Heart left ventricle (tissue), 16 donors: ENCODE data around the gene FXYD2. TPM values are rescaled to one million over a fixed set of nuclear protein-coding genes. Genes with fewer than 3 reads are reported as not detected.

Experiments used
- ATAC-seq, 4 donors: fragments of 200-7000 bp; cut with Tn5 transposase; one replicate each; pipeline ENCODE4 v1.9.1; 2020 to 2022; ENCODE audit warnings: moderate library complexity in 4 of 4, mild to moderate bottlenecking in 3 of 4, moderate number of reproducible peaks in 1 of 4
- DNase-seq, 5 donors: peaks; one replicate each; pipeline ENCODE4 v3.0.0-alpha.2; 2020
- H3K27ac ChIP-seq, 12 donors: fragments of 200-600 bp; sonication (generic) in 4 of 12; one replicate each; pipeline versions ENCODE4 v1.5.0 to v1.8.0; 2016 to 2022; ENCODE audit warnings: mild to moderate bottlenecking in 2 of 12
- H3K27me3 ChIP-seq, 9 donors: fragments of 200-600 bp; sonication (generic) in 2 of 9; one replicate each; pipeline versions ENCODE4 v1.5.1 to v1.8.0; 2016 to 2022; ENCODE audit warnings: mild to moderate bottlenecking in 3 of 9
- H3K36me3 ChIP-seq, 9 donors: fragments of 200-600 bp; sonication (generic) in 2 of 9; one replicate each; pipeline versions ENCODE4 v1.5.0 to v1.8.0; 2018 to 2022; ENCODE audit warnings: mild to moderate bottlenecking in 2 of 9
- H3K4me1 ChIP-seq, 12 donors: fragments of 200-600 bp; sonication (generic) in 4 of 12; one replicate each; pipeline versions ENCODE4 v1.5.0 to v1.8.0; 2016 to 2022; ENCODE audit warnings: mild to moderate bottlenecking in 3 of 12
- H3K4me3 ChIP-seq, 12 donors: fragments of 200-600 bp; sonication (generic) in 4 of 12; one replicate each; pipeline versions ENCODE4 v1.5.0 to v1.8.0; 2017 to 2022; ENCODE audit warnings: mild to moderate bottlenecking in 9 of 12, moderate library complexity in 4 of 12
- H3K9me3 ChIP-seq, 12 donors: fragments of 200-600 bp; sonication (generic) in 4 of 12; one replicate each; pipeline versions ENCODE4 v1.5.0 to v1.8.0; 2016 to 2022; ENCODE audit warnings: mild to moderate bottlenecking in 1 of 12
- POLR2A ChIP-seq, 2 donors: fragments of 450-650 bp; IDR thresholded peaks; one replicate each; pipeline ENCODE4 v1.6.1; 2017; ENCODE audit warnings: antibody characterized with exemption in 2 of 2, mild to moderate bottlenecking in 2 of 2, moderate library complexity in 2 of 2
- WGBS, 4 donors: extraction: QIAGEN DNeasy Blood & Tissue Kit in 2 of 4; methylation state at CpG; one replicate each; pipeline versions ENCODE4 v1.1.5 to v1.1.7; 2013 to 2018; 5-methylcytosine and 5-hydroxymethylcytosine counted together
- intact Hi-C, 10 donors: fragments of 100-400 bp; cut with DNase I; formaldehyde crosslinking; loops; one replicate each; pipeline versions ENCODE4 v1.11.1 to v1.14.2; 2022
- polyA plus RNA-seq, 2 donors: library from polyadenylated mRNA; stranded (reverse); fragments of 200-250 nt; gene quantifications; one replicate each; pipeline ENCODE4 v1.2.3, GENCODE V29; 2013
- total RNA-seq, 9 donors: library from RNA; depleted of rRNA in 2 of 9; stranded (reverse); fragments of >200 nt in 2 of 9; fragmentation: NEBNext Ultra II Directional in 3 of 9; extraction: Animal tissue kit (Norgen Biotek cat#: 25700) in 3 of 9; gene quantifications; one replicate each; pipeline versions ENCODE4 v1.1.0 to v1.2.4, GENCODE V29; 2016 to 2023
- TF ChIP-seq, protein P1 (sequence below), 12 donors: fragments of 200-600 bp; sonication (generic) in 4 of 12; IDR thresholded peaks; one replicate each; pipeline versions ENCODE4 v1.5.0 to v1.8.0; 2018 to 2022; ENCODE audit warnings: antibody characterized with exemption in 12 of 12, mild to moderate bottlenecking in 5 of 12
- donor health status: ischemic (EF 13 %, LVEDD 7.1; RV severe dilation, severe dysfunction).
- donor health status: healthy with polysubstance abuse.
- donor health status: DM: no; HTN: yes; CAD: no.
- donor health status: DM: no; HTN: no; CAD: no.
- donor health status: ischemic (EF 25% LVEDD 6.9; RV normal size, moderate dysfunction).
- donor health status: ischemic (EF 25% LVEDD 5.7; RV mildly dilated, moderate dysfunction).
- donor health status: healthy.
- donor health status: DM: yes; HTN: yes; CAD: no.
- donor health status: ischemic (EF 35%, LVEDD 5.7; RV mildly dilated, moderate dysfunction).
- donor health status: nonischemic (EF 11% LVEDD 7.7; RV severe dilation, severe dysfunction).
- donor health status: DM: yes; HTN: yes; CAD: no.
- donor health status: PGD.
- donor health status: ischemic (EF 29% LVEDD 5.4; RV normal size, mild dysfunction).
- donor health status: nonischemic (EF 23%, LVEDD 6.1; RV moderate dilation, normal function).

FXYD2 gene
- total and polyA plus RNA-seq, 11 donors = 0.48 to 2.7 (median 1.8) TPM; not detected in 1

DNA sequence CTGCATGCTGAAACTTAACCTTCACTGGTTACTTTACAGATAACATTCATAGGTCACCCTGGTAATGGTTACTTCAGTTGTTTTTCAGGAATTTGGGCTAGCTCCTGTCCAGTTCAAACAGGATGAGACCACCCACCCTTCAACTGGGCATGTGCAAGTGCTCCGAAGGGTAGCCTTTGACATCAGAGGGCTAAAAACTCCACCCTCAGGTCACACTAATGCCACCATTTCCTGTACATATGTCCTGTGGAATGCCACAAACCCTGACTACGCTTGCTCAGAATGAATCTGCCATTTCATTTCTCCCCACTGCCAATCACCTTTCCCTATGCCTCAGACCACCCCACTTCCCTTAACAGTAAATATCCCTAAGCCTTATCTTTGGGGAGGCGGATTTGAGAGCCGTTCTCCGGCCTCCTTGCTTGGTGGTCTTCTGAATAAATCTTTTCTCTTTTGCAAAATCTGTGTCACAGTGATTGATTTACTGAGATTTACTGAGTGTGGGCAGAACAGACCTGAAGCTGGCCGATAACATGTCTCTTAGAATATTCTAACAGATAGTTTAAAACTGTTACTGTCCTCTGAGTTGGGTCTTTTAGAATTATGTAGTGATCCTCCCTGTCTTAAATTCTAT lies 25.4 kb upstream of the FXYD2 start:
- Histone ChIP-seq H3K27me3 (no peaks in the 10 kb centered on the region), H3K27ac (peak overlapping the region in 1 of 12 donors; percentile 73), H3K9me3 (peaks cover 0 to 25% (median 11%) of the 10 kb centered on the region in 12 donors), H3K36me3 (peaks cover 0 to 3% (median 0%) of the 10 kb centered on the region in 9 donors), H3K4me1 (peaks cover 0 to 28% (median 13%) of the 10 kb centered on the region in 12 donors), H3K4me3 (no peak overlapping the region)
- TF ChIP-seq, protein P1, sequence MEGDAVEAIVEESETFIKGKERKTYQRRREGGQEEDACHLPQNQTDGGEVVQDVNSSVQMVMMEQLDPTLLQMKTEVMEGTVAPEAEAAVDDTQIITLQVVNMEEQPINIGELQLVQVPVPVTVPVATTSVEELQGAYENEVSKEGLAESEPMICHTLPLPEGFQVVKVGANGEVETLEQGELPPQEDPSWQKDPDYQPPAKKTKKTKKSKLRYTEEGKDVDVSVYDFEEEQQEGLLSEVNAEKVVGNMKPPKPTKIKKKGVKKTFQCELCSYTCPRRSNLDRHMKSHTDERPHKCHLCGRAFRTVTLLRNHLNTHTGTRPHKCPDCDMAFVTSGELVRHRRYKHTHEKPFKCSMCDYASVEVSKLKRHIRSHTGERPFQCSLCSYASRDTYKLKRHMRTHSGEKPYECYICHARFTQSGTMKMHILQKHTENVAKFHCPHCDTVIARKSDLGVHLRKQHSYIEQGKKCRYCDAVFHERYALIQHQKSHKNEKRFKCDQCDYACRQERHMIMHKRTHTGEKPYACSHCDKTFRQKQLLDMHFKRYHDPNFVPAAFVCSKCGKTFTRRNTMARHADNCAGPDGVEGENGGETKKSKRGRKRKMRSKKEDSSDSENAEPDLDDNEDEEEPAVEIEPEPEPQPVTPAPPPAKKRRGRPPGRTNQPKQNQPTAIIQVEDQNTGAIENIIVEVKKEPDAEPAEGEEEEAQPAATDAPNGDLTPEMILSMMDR (IDR thresholded peaks at IDR 0.05) = no peak
- TF ChIP-seq POLR2A (IDR thresholded peaks at IDR 0.05) = no peak
- ATAC-seq = no peak
- intact Hi-C loops = loop anchor here in 6 of 10 donors (2.0 to 10.0 kb wide), 4 partner anchors 37 to 205 kb away; no protein-coding TSS in a partner anchor
- WGBS, 4 donors = 81 to 89% (median 87%) methylated on average over 6 of the region's 6 CpGs
- DNase-seq = peak in 1 of 5 donors; percentile 2

DNA sequence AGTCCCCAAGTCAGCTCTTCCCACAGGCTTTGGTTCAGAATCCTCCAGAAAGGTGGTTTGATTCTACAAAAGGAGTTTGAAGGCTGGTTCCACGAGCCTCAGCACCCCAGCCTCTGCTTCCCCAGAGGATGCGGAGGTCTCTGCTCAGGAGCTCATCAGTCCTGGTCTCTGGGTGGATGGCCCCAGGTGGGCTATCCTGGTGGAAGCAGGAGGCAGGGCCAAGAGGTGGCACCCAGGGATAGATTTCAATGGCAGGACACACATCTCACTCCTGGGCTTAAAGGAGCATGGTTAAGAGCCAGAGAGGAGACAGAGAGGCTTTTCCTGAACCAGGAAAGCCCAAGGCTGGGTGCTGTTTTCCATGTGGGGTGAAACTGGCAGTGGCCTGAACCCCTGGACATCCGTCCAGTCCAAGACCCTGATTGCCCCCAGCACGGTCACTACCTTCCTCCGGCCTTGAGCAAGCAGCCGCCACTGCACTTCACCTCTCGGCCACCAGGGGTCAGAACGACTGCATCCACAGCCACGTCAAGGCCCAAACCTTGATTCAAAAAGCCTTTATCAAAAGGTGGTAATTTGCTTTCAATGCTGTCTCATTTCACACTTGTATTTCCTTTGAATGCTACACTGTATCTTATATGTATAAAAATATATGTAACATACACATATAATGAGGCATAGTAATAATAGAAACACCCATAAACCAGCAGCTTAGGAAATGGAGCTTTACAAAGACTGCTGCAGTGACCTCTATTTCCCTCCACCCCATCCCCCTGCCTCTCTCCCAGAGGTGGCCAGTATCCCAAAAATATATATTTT lies 19.3 kb upstream of the FXYD2 start:
- DNase-seq = peak; percentile 77 to 90 (median 83)
- 20 to 26% (median 23%) methylated on average over 9 of the region's 9 CpGs for WGBS, 4 donors
- H3K9me3 ChIP-seq = peaks cover 0 to 4% (median 0%) of the 10 kb centered on the region in 12 donors
- H3K27ac ChIP-seq = peak overlapping the region in 2 of 12 donors; percentile 16 to 20
- H3K4me1 ChIP-seq = peaks cover 0 to 23% (median 9%) of the 10 kb centered on the region in 12 donors
- intact Hi-C loops = loop anchor here (1.0 to 10.0 kb wide), 11 partner anchors 33 to 211 kb away; partner anchors contain the start of gene FXYD6 (in 1 of the 10)
- TF ChIP-seq, protein P1 (IDR thresholded peaks at IDR 0.05) = peak; percentile 97 to 100 (median 99)
- no peak for TF ChIP-seq POLR2A (IDR thresholded peaks at IDR 0.05)
- peaks cover 0 to 36% (median 13%) of the 10 kb centered on the region in 9 donors for H3K36me3 ChIP-seq
- H3K4me3 ChIP-seq = no peak overlapping the region
- H3K27me3 ChIP-seq = no peaks in the 10 kb centered on the region
- ATAC-seq = peak in 3 of 4 donors; percentile 76 to 83 (median 81)

DNA sequence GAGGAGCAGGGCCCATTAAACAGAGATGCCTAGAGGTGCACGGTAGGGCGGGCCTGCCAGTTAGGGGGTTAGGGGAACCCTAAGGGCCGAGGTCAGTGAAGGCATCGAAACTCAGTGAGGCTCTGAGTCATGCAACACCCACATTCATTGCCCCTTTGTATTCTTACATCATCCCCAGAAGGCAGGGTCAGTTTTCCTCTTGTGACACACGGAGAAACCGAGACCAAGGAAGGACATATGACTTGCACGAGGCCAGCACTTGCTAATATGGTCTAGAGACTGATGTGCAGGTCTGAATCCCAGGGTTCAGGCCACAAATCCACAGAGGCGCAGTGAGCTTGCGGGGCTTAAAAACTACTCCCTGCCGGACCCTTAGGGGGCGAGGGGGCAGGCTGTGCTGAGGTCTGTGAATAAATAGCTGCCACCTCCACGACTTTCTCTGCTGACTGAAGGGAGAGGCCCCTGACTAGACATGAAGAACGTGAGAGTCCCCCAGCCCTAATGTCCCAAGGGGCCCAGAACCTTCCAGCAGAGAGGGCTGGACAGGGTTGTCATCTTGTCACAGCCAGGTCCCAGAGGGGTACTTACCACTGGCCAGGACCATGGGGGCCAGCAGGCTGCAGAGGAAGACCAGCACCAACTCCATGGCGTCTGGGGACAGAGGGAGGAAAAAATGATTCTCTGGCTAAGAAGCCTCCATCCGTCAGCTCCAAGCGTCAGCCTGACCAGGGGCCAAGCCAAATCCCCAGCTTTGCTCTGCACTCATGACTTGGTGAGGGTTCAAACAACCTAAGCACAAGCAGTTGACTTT lies 17.8 kb upstream of the FXYD2 start:
- peak; percentile 24 to 59 (median 43) for ATAC-seq
- WGBS, 4 donors = 78 to 82% (median 80%) methylated on average over 16 of the region's 16 CpGs

More for the DNA sequence above, 17.8 kb upstream of the FXYD2 start:
- Histone ChIP-seq H3K27ac (peak overlapping the region in 4 of 12 donors; percentile 22 to 71 (median 32)), H3K4me3 (no peak overlapping the region), H3K27me3 (no peaks in the 10 kb centered on the region), H3K9me3 (no peaks in the 10 kb centered on the region), H3K4me1 (peaks cover 0 to 23% (median 9%) of the 10 kb centered on the region in 12 donors), H3K36me3 (peaks cover 0 to 46% (median 23%) of the 10 kb centered on the region in 9 donors)
- peak in 4 of 5 donors; percentile 18 to 31 (median 26) for DNase-seq
- intact Hi-C loops = loop anchor here in 9 of 10 donors (2.0 to 10.0 kb wide), 7 partner anchors 35 to 212 kb away; partner anchors contain the start of gene FXYD6 (in 1 of the 9)
- no peak for TF ChIP-seq POLR2A (IDR thresholded peaks at IDR 0.05)
- TF ChIP-seq, protein P1 (IDR thresholded peaks at IDR 0.05) = no peak
